GM21786 (cell line): Measurements from ENCODE around the gene SEC14L3.
"Not testable (repeated sequence)": the region's sequence is repeated elsewhere in the genome, so short reads cannot be mapped to it uniquely, and the experiment has no call there.

Source experiments
- ATAC-seq: cut with Tn5 transposase; IDR thresholded peaks from one replicate; pipeline ENCODE4 v1.9.1; 2021; ENCODE audit not compliant: unreplicated experiment

Gene SEC14L3

DNA sequence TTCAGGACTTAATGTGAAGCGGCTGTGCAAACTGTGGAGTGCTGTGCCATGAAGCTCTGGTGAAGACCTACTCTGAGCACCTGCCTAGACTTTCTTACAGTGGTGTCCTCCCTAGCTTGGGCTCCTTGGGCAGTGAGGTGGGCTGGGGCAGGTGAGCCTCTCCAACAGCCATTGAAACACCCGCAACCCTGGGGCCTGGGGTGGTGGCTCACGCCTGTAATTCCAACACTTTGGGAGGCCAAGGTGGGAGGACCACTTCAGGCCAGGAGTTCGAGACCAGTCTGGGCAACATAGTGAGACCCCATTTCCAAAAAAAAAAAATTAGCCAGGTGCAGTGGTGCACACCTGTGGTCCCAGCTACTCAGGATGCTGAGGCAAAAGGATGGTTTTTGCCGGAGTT is 14.3 kb upstream of the SEC14L3 start:
- no peak for ATAC-seq

DNA sequence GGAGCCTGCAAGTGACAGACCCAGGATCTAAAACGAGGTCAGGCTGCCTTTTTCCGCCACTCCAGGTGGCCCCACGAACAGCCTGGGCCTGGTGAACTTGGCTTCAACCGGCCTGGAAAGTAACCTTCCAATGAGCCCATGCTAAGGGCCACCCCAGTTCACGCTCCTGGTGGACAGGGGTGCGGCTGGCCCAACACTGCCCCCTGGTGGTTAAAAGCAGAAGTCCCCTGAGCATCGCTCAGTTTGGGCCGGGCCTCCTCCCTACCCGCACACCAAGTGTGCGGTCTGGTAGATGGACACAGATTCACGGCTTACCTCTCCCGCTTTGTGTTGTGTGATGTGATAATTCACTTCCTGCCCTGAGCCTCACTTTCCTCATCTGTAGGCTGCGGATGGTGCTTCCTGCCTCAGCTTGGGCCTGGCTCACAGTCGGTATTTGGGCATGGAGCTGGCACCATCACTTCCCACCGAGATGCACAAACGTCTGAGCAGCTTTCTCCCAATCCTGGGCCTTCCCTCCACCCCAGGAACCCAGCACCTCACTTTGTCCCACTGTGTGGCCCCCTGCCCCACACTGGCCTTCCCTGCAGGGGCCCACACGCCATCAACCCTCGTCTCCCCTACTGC is 13.7 kb upstream of the SEC14L3 start:
- no peak for ATAC-seq

GRCh38 chr22:30483169-30483568 is 11.4 kb upstream of the SEC14L3 start:
- no peak for ATAC-seq

DNA sequence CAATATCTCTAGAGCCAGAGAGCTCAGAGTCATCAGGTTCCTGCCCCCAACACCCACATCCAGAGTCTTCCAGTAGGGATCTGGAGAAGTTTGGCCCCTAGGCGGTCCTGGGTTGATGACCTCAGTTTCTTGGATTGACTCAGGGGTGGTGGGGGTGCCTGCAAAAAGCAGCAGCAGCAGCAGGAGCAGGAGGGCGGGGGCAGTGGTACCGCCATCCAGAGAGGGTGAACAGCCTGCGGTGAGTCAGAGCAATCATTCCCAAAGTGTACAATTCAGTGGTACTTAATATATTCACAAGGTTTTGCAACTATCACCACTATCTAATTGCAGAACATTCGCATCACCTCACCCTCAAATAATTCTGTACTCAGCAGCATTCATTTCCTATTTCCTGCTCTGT is 9.9 kb upstream of the SEC14L3 start:
- ATAC-seq = no peak

DNA sequence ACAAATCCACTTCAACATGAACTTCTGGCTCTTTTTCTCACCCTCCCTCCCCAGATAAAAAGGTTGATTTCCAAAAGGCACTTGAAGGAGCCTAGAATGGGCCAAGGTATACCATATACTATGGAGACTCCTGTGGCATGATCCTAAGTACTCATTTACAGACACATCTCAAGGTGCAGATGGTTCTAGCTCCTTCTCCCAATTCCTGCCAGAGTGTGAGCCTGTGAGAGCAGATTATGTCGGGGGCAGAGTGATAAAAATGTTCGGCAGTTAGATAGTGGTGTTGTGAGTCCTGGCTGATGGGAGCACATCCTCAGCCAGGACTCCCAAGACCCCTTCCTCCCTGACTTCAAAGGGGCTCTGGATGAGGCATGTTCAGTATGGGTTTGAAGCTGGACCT is 8.2 kb upstream of the SEC14L3 start:
- no peak for ATAC-seq

- ATAC-seq = no peak
Observed at GRCh38 chr22:30474683-30475424, 3.0 kb upstream of the SEC14L3 start.

GRCh38 chr22:30474121-30474520 is 2.3 kb upstream of the SEC14L3 start:
- ATAC-seq = no peak

DNA sequence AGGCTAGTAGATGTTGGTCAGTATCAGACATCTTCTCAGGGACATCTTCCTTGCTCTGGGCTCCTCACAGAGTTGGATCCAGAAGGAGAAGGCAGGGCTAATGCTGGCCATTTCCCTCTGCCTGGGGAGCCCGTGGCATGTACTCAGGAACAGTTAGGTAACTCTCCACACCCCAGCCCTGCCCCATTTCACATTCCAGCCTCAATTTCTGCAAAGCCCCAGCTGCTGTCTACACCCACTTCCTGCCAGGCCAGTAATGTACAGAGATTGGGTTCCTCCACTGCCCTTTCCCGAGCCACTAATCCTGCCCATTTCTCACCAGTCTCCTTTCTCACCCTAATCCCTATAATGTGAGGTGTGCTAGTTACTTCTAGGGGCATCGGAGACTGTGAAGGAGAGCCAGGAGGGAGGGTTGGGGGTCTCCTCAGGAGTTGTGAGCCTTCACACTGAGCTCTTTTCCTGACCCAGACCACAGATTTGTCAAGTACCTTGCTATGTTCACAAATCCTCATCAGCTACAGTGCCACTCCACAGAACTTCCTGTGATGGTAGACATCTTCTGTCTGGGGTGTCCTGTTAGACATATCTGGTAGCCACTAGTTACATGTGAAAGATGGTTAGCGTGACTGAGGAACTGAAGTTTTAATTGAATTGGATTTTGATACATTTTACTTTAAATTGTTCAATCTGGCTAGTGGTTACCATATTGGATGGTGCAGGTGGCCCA is 1.3 kb upstream of the SEC14L3 start:
- no peak for ATAC-seq

DNA sequence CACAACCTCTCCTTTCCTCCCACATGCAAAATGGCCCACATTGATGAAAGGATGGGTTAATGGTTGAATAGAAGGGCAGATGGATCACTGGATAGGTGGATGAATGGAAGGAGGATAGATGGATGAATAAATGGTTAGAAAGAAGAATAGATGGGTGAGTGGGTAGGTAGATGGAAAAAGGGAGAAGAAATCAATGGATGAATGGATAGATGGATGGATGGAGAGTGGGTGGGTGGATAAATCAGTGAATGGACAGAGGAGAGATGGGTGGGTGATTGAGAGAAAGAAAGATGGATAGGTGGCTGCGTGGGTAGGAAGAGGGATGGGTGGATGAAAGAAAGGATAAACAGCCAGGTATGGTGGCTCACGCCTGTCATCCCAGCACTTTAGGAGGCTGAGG is 1.2 kb downstream of the SEC14L3 start:
- no peak for ATAC-seq

DNA sequence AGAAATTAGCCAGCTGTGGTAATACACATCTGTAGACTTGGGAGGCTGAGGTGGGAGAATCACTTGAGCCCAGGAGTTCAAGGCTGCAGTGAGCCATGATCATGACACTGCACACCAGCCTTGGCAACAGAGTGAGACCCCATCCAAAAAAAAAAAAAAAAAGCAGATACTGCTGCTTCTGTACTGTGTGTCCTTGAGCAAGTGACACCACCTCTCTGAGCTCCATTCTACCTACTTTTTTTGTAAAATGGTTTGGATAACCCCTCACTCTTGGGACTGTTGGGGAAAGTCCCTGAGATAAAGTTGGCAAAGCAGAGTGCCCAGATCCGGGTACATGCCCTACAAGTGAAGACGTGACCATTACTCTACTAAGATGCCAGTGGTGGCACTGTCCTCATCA is 2.7 kb downstream of the SEC14L3 start:
- ATAC-seq = no peak

GRCh38 chr22:30460555-30460954 is 11.3 kb downstream of the SEC14L3 start:
- ATAC-seq = not testable (repeated sequence)

DNA sequence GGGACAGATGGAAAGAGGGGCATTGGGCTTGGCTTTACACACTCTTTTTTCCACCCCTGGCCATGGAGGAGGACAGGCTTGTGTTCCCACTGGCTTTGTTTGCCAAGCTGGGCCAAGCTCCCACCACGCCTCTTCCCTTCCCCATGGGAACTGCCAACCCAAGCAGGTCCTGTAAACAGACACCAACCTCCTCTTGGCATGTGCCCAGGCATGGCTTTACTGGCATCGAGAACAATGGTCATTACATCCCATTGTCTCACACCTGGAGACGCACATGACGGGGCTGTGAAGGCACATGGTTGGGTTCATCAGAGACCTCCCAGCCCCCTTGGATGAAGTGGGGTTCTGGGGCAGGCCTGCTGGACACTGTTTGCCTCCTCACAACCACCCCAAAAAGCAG is 11.7 kb downstream of the SEC14L3 start:
- no peak for ATAC-seq

DNA sequence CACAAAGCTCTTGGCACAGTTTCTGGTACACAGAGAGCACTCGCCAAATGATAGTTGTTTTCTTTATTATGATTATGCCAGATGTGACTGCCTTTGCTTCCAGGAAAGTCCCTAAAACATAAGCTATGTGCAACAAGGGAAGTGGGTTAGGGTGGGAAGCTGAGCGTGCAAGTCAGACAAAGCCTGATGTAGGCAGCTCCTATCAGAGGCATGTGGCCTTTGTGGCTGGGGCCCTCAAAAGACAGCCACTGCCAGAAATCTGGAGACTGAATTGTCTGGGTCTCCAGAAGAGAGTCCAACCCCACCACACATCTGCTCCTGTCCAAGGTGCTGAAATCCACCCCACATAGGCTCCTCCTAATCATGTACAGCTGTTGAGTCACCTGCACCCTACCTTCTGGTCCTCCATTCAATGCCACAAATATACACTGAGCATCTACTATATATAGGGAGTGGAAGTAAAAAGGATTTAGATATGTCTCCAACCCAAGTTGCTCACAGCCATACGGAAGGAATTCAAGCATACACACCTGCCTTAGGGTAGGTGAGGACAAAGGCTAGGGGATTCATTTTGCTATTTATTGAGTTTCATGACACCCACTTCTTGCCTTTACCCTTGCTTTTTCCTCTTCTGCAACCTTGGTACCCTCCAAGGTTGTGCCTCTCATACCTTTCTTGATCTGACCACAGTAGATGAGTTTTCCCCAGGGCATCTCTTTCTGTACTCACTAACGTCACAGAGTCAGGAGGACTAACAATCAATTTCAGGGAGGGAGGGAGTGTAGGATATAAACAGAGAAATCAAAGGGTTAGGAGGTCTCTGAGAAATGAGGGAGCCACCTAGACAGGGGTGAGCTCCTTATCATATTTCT is 12.4 kb downstream of the SEC14L3 start:
- no peak for ATAC-seq

- ATAC-seq = no peak
Observed at GRCh38 chr22:30457981-30458380, 13.8 kb downstream of the SEC14L3 start.

DNA sequence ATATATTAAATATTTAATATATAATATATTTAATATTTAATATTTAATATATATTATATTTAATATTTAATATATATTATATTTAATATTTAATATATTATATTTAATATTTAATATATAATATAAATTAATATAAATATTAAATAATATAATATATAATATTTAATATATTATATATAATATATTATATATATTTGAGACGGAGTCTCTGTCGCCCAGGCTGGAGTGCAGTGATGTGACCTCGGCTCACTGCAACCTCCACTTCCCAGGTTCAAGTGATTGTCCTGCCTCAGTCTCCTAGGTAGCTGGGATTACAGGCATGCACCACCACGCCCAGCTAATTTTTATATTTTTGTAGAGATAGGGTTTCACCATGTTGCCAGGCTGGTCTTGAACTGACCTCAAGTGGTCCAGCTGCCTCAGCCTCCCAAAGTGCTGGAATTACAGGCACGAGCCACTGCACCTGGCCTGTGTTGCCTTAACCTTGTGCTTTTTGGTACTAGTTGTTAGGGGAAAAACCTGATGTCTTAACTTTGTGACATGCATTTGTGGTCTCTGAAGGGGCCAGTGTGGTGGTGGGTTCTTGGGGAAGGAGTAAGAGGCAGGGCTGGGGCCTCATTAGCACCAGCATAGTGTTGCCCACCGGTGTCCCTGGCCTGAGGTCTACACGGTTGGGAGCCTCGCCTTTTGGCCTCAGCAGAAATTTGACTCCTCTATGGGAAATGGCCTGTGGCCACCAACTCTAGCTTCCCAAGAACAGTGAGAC is 16.6 kb downstream of the SEC14L3 start:
- ATAC-seq = no peak

DNA sequence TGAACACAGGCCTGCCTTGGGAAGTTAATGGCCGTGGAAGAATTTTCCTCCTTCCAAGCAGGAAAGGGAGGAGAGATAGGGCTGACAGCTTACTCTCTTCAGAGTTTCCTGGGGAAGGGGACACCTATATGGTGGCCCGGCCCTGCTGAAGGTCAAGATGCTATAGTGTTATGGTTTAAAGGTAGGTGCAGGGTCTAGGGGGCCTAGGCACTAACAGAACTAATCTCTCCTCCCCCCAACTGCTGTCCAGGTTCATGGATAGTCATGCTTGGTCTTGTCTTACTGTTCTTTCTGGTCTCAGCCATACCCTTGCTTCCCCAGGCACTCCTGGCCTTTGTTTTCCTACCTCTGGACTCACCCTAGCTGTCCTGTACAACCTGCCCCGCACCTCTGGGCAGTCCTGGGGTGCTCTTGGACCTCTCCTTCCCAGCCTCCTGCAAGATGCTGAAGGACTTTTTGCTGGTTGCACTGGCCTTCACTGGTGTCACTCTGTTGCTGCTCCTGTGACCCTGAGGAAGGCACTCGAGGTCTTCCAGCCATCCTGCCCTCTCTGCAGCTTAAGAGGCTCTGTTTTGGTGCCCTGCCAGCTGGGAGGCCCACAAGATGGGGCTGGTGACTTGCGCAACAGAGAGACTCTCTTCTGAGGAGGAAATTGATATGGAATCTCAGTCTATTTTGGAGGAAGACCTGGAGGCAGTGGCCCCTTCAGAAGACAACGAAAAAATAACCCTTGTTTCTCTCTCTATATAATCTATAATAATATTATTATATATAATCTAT is 17.9 kb downstream of the SEC14L3 start:
- ATAC-seq = no peak

DNA sequence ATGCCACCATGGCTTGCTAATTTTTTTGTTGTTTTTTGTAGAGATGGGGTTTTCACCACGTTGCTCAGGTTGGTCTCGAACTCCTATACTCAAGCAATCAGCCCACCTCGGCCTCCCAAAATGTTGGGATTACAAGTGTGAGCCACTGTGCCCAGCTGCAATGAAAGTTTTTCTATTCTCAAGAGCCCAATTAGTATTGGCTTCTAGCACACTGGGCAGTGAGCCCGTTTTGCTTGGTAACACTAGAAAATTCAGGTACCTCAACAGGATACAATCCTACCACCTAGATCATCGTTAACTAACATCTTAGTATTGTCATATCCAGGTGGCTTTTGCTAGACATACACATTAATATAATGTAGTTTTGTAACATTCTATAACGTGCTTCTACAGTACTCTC is 19.0 kb downstream of the SEC14L3 start:
- no peak for ATAC-seq

GRCh38 chr22:30451488-30451887 is 20.3 kb downstream of the SEC14L3 start:
- ATAC-seq = not testable (repeated sequence)

- no peak for ATAC-seq
Observed at GRCh38 chr22:30447656-30448055, 24.2 kb downstream of the SEC14L3 start.
